BE2C (cell line): Measurements from ENCODE around the gene ABCA2.

ENCODE experiments used
- DNase-seq: peaks from one replicate; pipeline ENCODE4 v3.0.0-alpha.2; 2020
- H3K27me3 ChIP-seq: fragments of 250-450 bp; sonication (Bioruptor Pico); 2 replicates; pipeline ENCODE4 v1.5.1; 2020; ENCODE audit warnings: mild to moderate bottlenecking
- H3K36me3 ChIP-seq: fragments of 250-450 bp; sonication (Bioruptor Pico); 2 replicates; pipeline ENCODE4 v1.5.1; 2020; ENCODE audit warnings: mild to moderate bottlenecking
- H3K4me1 ChIP-seq: fragments of 250-450 bp; sonication (Bioruptor Pico); 2 replicates; pipeline ENCODE4 v1.5.1; 2020
- H3K4me3 ChIP-seq: 2 replicates; pipeline ENCODE4 v1.5.1; 2011; ENCODE audit warnings: low read depth, low read length
- H3K9me3 ChIP-seq: fragments of 250-450 bp; sonication (Bioruptor Pico); 2 replicates; pipeline ENCODE4 v1.5.1; 2020
- CTCF ChIP-seq: IDR thresholded peaks from 2 replicates; pipeline ENCODE4 v1.5.1; 2012; ENCODE audit warnings: mild to moderate bottlenecking, low read depth, low read length

ABCA2 gene

GRCh38 chr9:137022662-137023008 is 5.4 kb downstream of the ABCA2 start:
- Histone ChIP-seq H3K9me3 (no peaks in the 10 kb centered on the region), H3K4me1 (peaks cover 27% of the 10 kb centered on the region), H3K36me3 (peaks cover 5% of the 10 kb centered on the region), H3K4me3 (no peak overlapping the region), H3K27me3 (no peaks in the 10 kb centered on the region)
- DNase-seq, result no peak
- no peak for TF ChIP-seq CTCF

GRCh38 chr9:137021979-137022661 is 5.9 kb downstream of the ABCA2 start:
- Histone ChIP-seq H3K27me3 (no peaks in the 10 kb centered on the region), H3K9me3 (no peaks in the 10 kb centered on the region), H3K36me3 (peaks cover 10% of the 10 kb centered on the region), H3K4me3 (no peak overlapping the region), H3K4me1 (peaks cover 25% of the 10 kb centered on the region)
- peak; percentile 86 for DNase-seq
- TF ChIP-seq CTCF, result no peak

GRCh38 chr9:137021568-137021978 is 6.5 kb downstream of the ABCA2 start:
- Histone ChIP-seq H3K4me3 (no peak overlapping the region), H3K4me1 (peaks cover 19% of the 10 kb centered on the region), H3K27me3 (no peaks in the 10 kb centered on the region), H3K9me3 (no peaks in the 10 kb centered on the region), H3K36me3 (peaks cover 15% of the 10 kb centered on the region)
- TF ChIP-seq CTCF, result no peak
- DNase-seq, result no peak

GRCh38 chr9:137020771-137021567 is 7.1 kb downstream of the ABCA2 start:
- no peak for TF ChIP-seq CTCF
- no peaks in the 10 kb centered on the region for H3K27me3 ChIP-seq
- H3K36me3 ChIP-seq, result peaks cover 21% of the 10 kb centered on the region
- H3K4me3 ChIP-seq, result no peak overlapping the region
- DNase-seq, result no peak
- peaks cover 13% of the 10 kb centered on the region for H3K4me1 ChIP-seq
- no peaks in the 10 kb centered on the region for H3K9me3 ChIP-seq

GRCh38 chr9:137019891-137020683 is 8.0 kb downstream of the ABCA2 start:
- DNase-seq, result no peak
- H3K4me3 ChIP-seq, result no peak overlapping the region
- H3K27me3 ChIP-seq, result no peaks in the 10 kb centered on the region
- H3K4me1 ChIP-seq, result peaks cover 6% of the 10 kb centered on the region
- H3K36me3 ChIP-seq, result peaks cover 23% of the 10 kb centered on the region
- TF ChIP-seq CTCF, result no peak
- H3K9me3 ChIP-seq, result no peaks in the 10 kb centered on the region
